CD14-positive monocyte (primary cell): ENCODE results near the gene NKIRAS2. TPM values are rescaled to one million over a fixed set of nuclear protein-coding genes. Genes with fewer than 3 reads are reported as not detected.

Source experiments
- DNase-seq, 3 donors: peaks; one replicate each; pipeline ENCODE4 v3.0.0-alpha.2; 2011 to 2022
- H2AFZ ChIP-seq: 2 replicates; pipeline ENCODE4 v1.6.0; 2012; ENCODE audit warnings: mild to moderate bottlenecking, low read depth, low read length, inconsistent platforms; ENCODE audit not compliant: insufficient read depth, poor library complexity, severe bottlenecking
- H3K27ac ChIP-seq, 2 donors: 1 replicate in 1 of 2; 2 replicates in 1 of 2; pipeline ENCODE4 v1.5.1; 2012 to 2013; ENCODE audit warnings: low read length in 2 of 2, control low read depth in 1 of 2, inconsistent platforms in 1 of 2, low read depth in 1 of 2, mild to moderate bottlenecking in 1 of 2
- H3K27me3 ChIP-seq, 2 donors: one replicate each; pipeline versions ENCODE4 v1.6.0 to v1.6.1; 2011 to 2013; ENCODE audit warnings: low read length in 2 of 2; ENCODE audit not compliant: control insufficient read depth in 2 of 2, insufficient read depth in 2 of 2
- H3K36me3 ChIP-seq, 2 donors: replicated peaks in 1 of 2; 1 replicate in 1 of 2; 2 replicates in 1 of 2; pipeline versions ENCODE4 v1.5.1 to v1.6.1; 2012 to 2013; ENCODE audit warnings: low read length in 2 of 2, control low read depth in 1 of 2, inconsistent platforms in 1 of 2, mild to moderate bottlenecking in 1 of 2; ENCODE audit not compliant: insufficient read depth in 2 of 2, control insufficient read depth in 1 of 2
- H3K4me1 ChIP-seq, 2 donors: 1 replicate in 1 of 2; 2 replicates in 1 of 2; pipeline versions ENCODE4 v1.5.1 to v1.6.1; 2012 to 2013; ENCODE audit warnings: low read length in 2 of 2, control low read depth in 1 of 2, inconsistent platforms in 1 of 2, mild to moderate bottlenecking in 1 of 2, moderate library complexity in 1 of 2; ENCODE audit not compliant: insufficient read depth in 2 of 2, control insufficient read depth in 1 of 2
- H3K4me2 ChIP-seq: replicated peaks from 2 replicates; pipeline ENCODE3; 2012; ENCODE audit warnings: low read length, moderate library complexity, mild to moderate bottlenecking; ENCODE audit not compliant: poor library complexity, severe bottlenecking; ENCODE audit errors: extremely low read depth
- H3K4me3 ChIP-seq, 3 experiments: fragments of 200-600 bp in 1 of 3; sonication (generic) in 1 of 3; replicated peaks in 1 of 3; 1 replicate in 2 of 3; 2 replicates in 1 of 3; pipeline ENCODE4 v1.5.1; 2011 to 2013; ENCODE audit warnings: low read length in 3 of 3, mild to moderate bottlenecking in 3 of 3, control low read depth in 2 of 3, low read depth in 2 of 3, inconsistent platforms in 1 of 3, moderate library complexity in 1 of 3
- H3K79me2 ChIP-seq: 2 replicates; pipeline ENCODE4 v1.6.0; 2012; ENCODE audit warnings: mild to moderate bottlenecking, control low read depth, inconsistent platforms, low read length, moderate library complexity; ENCODE audit not compliant: insufficient read depth
- H3K9ac ChIP-seq: 2 replicates; pipeline ENCODE4 v1.6.0; 2017; ENCODE audit warnings: low read length, mild to moderate bottlenecking; ENCODE audit not compliant: insufficient read depth, poor library complexity, severe bottlenecking
- H3K9me3 ChIP-seq, 2 donors: replicated peaks in 1 of 2; 1 replicate in 1 of 2; 2 replicates in 1 of 2; pipeline versions ENCODE4 v1.5.1 to v1.6.1; 2012 to 2013; ENCODE audit warnings: low read length in 2 of 2, control low read depth in 1 of 2; ENCODE audit not compliant: control insufficient read depth in 1 of 2, insufficient read depth in 1 of 2
- H4K20me1 ChIP-seq: 2 replicates; pipeline ENCODE4 v1.6.0; 2012; ENCODE audit warnings: mild to moderate bottlenecking, low read length, control low read depth, moderate library complexity; ENCODE audit not compliant: insufficient read depth
- H3K27ac Mint-ChIP-seq, 7 donors: one replicate each; pipeline ENCODE4 v1.8.0; 2020; ENCODE audit warnings: mild to moderate bottlenecking in 7 of 7, mixed read lengths in 7 of 7, moderate library complexity in 6 of 7, inconsistent platforms in 2 of 7
- H3K27me3 Mint-ChIP-seq, 3 donors: one replicate each; pipeline ENCODE4 v1.8.0; 2021 to 2022; ENCODE audit warnings: low read depth in 3 of 3, mild to moderate bottlenecking in 3 of 3, mixed read lengths in 3 of 3, moderate library complexity in 3 of 3, inconsistent platforms in 1 of 3
- H3K36me3 Mint-ChIP-seq, 2 donors: one replicate each; pipeline ENCODE4 v1.8.0; 2020; ENCODE audit warnings: mixed read lengths in 2 of 2, inconsistent platforms in 1 of 2, mild to moderate bottlenecking in 1 of 2
- H3K4me1 Mint-ChIP-seq: one replicate; pipeline ENCODE4 v1.8.0; 2020; ENCODE audit warnings: mild to moderate bottlenecking, mixed read lengths
- H3K4me3 Mint-ChIP-seq, 2 donors: one replicate each; pipeline ENCODE4 v1.8.0; 2020; ENCODE audit warnings: mild to moderate bottlenecking in 2 of 2, mixed read lengths in 2 of 2, moderate library complexity in 1 of 2
- H3K9me3 Mint-ChIP-seq, 7 donors: one replicate each; pipeline ENCODE4 v1.8.0; 2020 to 2022; ENCODE audit warnings: mixed read lengths in 7 of 7, mild to moderate bottlenecking in 6 of 7, moderate library complexity in 6 of 7, inconsistent platforms in 2 of 7
- WGBS: methylation state at CpG from one replicate; pipeline ENCODE4 v1.1.5; 2013; ENCODE audit warnings: missing lambda C conversion rate; ENCODE audit not compliant: insufficient coverage; 5-methylcytosine and 5-hydroxymethylcytosine counted together
- intact Hi-C, 2 donors: fragments of 100-400 bp; cut with micrococcal nuclease; formaldehyde crosslinking; loops; one replicate each; pipeline versions ENCODE4 v1.15.0 to v1.15.1; 2023
- polyA plus RNA-seq, 3 donors: library from polyadenylated mRNA; depleted of rRNA in 1 of 3; unstranded in 2 of 3; stranded (reverse) in 1 of 3; fragments of 300-500 nt in 2 of 3; fragments of >200 nt in 1 of 3; fragmentation: Illumina TruSeq in 2 of 3; gene quantifications; 1 replicate in 2 of 3; 2 replicates in 1 of 3; pipeline ENCODE4 v1.2.3, GENCODE V29; 2012 to 2021
- TF ChIP-seq, protein P1 (sequence below): fragments of 200-600 bp; IDR thresholded peaks from one replicate; pipeline ENCODE4 v1.8.0; 2022; ENCODE audit warnings: antibody characterized with exemption, mild to moderate bottlenecking

Gene NKIRAS2
- polyA plus RNA-seq, 3 donors = 51.1 to 77.1 (median 69.9) TPM

- H3K4me2 ChIP-seq = no peak overlapping the region
- H4K20me1 ChIP-seq = no peaks in the 10 kb centered on the region
- DNase-seq = no peak
- H3K27me3 ChIP-seq = no peaks in the 10 kb centered on the region
- Mint-ChIP-seq H3K9me3 (no peaks in the 10 kb centered on the region), H3K27me3 (peaks cover under 1 to 4% (median 2%) of the 10 kb centered on the region in 3 donors), H3K4me3 (no peak overlapping the region), H3K27ac (peak overlapping the region in 3 of 7 donors; percentile 62 to 79 (median 72)), H3K4me1 (peaks cover 22% of the 10 kb centered on the region), H3K36me3 (no peaks in the 10 kb centered on the region)
- no peak overlapping the region for H3K27ac ChIP-seq
- TF ChIP-seq, protein P1, sequence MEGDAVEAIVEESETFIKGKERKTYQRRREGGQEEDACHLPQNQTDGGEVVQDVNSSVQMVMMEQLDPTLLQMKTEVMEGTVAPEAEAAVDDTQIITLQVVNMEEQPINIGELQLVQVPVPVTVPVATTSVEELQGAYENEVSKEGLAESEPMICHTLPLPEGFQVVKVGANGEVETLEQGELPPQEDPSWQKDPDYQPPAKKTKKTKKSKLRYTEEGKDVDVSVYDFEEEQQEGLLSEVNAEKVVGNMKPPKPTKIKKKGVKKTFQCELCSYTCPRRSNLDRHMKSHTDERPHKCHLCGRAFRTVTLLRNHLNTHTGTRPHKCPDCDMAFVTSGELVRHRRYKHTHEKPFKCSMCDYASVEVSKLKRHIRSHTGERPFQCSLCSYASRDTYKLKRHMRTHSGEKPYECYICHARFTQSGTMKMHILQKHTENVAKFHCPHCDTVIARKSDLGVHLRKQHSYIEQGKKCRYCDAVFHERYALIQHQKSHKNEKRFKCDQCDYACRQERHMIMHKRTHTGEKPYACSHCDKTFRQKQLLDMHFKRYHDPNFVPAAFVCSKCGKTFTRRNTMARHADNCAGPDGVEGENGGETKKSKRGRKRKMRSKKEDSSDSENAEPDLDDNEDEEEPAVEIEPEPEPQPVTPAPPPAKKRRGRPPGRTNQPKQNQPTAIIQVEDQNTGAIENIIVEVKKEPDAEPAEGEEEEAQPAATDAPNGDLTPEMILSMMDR = no peak
- peaks cover 15 to 16% of the 10 kb centered on the region in 2 donors for H3K4me1 ChIP-seq
- no peaks in the 10 kb centered on the region for H3K79me2 ChIP-seq
- H3K4me3 ChIP-seq = no peak overlapping the region
- H3K9me3 ChIP-seq = no peaks in the 10 kb centered on the region
- intact Hi-C loops = loop anchor here in 1 of 2 donors (5.0 kb wide), 1 partner anchor 37 kb away; no protein-coding TSS in a partner anchor
- no peak overlapping the region for H3K9ac ChIP-seq
- 60% methylated on average over 1 of the region's 2 CpGs for WGBS
- no peak overlapping the region for H2AFZ ChIP-seq
- H3K36me3 ChIP-seq = no peaks in the 10 kb centered on the region
Observed at GRCh38 chr17:42065201-42065600, 45.3 kb downstream of the NKIRAS2 start.

- Histone ChIP-seq H3K79me2 (no peaks in the 10 kb centered on the region), H3K4me1 (peaks cover 22 to 26% of the 10 kb centered on the region in 2 donors), H3K4me3 (no peak overlapping the region), H3K9me3 (no peaks in the 10 kb centered on the region), H3K27ac (no peak overlapping the region), H4K20me1 (no peaks in the 10 kb centered on the region), H3K4me2 (no peak overlapping the region), H3K27me3 (peaks cover 4 to 15% of the 10 kb centered on the region in 2 donors), H2AFZ (peak overlapping the region; percentile 24), H3K36me3 (no peaks in the 10 kb centered on the region), H3K9ac (no peak overlapping the region)
- TF ChIP-seq, protein P1 = peak; percentile 97
- intact Hi-C loops = loop anchor here in 1 of 2 donors (5.0 kb wide), 1 partner anchor 35 kb away; no protein-coding TSS in a partner anchor
- peak; percentile 29 to 57 (median 54) for DNase-seq
- no peaks in the 10 kb centered on the region for H3K9me3 Mint-ChIP-seq
- no peaks in the 10 kb centered on the region for H3K36me3 Mint-ChIP-seq
- WGBS = 59% methylated on average over 8 of the region's 12 CpGs
- H3K27ac Mint-ChIP-seq = no peak overlapping the region
- H3K4me3 Mint-ChIP-seq = no peak overlapping the region
- peaks cover 16 to 22% (median 19%) of the 10 kb centered on the region in 3 donors for H3K27me3 Mint-ChIP-seq
- H3K4me1 Mint-ChIP-seq = peaks cover 26% of the 10 kb centered on the region
Observed at GRCh38 chr17:42067371-42068091, 47.6 kb downstream of the NKIRAS2 start.
